Activated CD8-positive, alpha-beta memory T cell treated with anti-CD3 and anti-CD28 coated beads for 4 hours (primary cell): Measurements from ENCODE around the gene EFCAB7.
A peak's percentile ranks its signal among the peaks of the same experiment; 100 is the strongest.

Experiments used
- DNase-seq, 2 donors: peaks; one replicate each; pipeline ENCODE4 v3.0.0-alpha.2; 2020; ENCODE audit warnings: low read depth in 2 of 2

EFCAB7 gene, protein sequence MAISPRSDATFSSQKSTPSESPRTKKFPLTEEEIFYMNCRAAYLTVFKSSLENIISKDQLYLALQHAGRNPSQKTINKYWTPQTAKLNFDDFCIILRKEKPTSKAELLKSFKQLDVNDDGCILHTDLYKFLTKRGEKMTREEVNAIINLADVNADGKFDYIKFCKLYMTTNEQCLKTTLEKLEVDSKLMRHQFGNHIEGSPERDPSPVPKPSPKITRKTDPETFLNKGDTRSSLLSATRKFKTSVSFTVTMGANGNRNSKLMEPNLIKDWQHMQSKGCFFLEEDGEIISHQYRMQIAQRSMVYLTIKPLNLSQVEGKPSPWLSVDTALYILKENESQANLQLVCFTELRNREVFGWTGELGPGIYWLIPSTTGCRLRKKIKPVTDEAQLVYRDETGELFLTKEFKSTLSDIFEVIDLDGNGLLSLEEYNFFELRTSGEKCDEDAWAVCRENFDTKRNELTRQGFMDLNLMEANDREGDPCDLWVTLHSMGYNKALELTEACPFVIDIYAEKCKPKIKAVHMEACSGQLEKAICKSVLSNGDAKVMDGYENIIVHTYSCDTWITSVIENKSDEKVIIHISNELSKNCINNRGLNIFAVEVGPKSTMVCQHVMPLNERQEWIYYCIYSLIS

DNA sequence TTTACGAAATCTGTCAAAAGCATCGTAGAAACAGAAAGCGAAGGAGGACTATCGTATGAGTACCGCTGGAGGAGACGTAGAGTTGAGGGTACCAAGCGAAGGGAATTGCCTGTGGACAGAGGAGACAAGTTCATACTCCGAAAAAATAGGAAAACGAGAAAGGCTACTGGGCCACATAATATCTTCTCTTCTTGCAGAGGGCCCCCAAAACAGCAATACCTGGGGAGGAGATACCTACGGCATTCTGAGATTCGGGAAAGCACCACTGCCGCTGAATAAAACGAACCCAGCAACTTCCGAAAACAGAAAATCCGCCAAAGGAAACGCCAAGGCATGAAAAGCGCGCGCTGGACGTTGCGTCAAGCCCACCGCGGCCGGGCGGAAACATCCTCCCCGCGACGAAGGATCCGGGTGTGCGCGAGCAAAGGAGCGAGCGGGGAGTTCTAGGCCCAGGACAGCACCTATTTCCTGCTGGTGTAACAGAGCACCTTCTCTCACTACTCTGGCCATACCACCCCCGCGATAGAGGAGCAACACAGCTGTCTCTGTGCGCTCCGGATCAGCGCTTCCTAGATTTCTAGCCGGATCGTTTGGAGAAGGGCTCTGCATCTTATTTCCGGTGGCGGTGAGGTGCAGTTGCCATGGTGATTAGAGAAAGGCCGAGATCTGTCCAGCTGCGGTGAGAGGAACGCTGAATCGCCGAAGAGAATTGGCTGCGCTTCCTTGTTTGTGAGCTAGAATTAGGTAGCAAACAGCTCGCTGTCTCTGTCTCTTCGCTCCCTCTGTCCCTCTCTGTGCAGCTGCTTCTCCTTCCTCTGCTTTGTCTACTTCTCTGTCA is at the start of gene EFCAB7, which contains the start of gene ITGB3BP:
EFCAB7 (plus strand) TSS at position 635 of the 838 bp plus-strand sequence. CDS start 2,048 bp downstream, outside the sequence.
ITGB3BP (minus strand) TSS at position 335 of the 838 bp plus-strand sequence; CDS start at position 243, 92 bp downstream.
- DNase-seq: peak; percentile 50 to 62

DNA sequence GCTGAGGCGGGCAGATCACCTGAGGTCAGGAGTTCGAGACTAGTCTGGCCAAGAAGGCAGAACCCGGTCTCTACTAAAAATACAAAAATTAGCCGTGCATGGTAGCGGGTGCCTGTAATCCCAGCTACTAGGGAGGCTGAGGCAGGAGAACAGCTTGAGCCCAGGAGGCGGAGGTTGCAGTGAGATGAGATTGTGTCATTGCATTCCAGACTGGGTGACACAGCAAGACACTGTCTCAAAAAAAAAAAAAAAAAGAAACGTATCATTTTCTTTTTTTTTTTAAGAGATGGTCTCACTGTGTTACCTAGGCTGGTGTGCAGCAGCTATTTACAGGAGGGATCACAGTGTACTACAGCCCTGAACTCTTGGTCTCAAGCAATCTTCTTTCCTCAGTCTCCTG is 47.6 kb upstream of the EFCAB7 start:
- DNase-seq: no peak

DNA sequence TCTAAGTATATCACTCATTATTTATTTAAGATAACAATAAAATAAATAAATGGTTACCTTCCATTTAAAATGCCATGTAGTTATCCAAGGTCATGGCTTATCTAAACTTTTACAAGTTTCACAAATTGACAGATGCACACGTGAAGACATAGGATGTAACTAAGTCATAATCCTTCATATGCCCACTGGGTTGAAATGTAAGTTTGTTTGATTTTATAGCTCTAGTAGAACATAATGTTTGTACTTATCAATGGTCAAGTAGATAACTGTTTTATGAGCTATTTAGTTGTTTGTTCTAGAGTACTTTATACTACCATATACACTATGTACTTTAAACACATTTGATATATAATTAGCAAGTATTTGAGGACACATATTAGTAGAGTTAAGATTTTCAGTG is 43.3 kb upstream of the EFCAB7 start:
- no peak for DNase-seq

- no peak for DNase-seq
Measured at GRCh38 chr1:63486629-63487028, 36.7 kb upstream of the EFCAB7 start.

DNA sequence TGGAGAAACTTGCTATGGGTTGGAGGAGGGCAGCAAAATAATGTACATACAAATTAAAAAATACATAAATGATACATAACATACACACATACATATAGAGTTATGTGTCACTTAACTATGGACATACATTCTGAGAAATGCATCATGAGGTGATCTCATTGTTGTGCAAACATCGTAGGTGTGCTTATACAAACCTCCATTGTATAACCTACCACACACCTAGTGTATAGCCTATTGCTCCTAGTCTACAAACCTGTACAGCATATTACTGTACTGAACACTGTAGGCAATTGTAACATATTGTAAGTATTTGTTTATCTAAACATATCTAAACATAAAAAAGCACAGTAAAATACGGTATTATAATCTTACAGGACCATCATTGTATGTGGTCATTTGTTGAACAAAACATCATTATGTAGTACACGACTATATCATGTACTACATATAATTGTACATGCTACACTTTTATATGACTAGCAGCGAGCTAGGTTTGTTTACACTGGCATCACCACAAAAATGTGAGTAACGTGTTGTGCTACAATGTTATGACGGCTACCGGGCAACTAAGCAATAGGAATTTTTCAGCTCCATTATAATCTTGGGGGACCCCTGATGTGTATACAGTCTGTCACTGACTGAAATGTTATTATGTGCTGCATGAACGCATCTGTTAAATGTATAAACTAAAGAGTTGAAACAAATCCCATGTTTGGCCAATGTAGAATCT is 35.8 kb upstream of the EFCAB7 start:
- no peak for DNase-seq

GRCh38 chr1:63497577-63497976 is 25.7 kb upstream of the EFCAB7 start:
- DNase-seq: no peak

GRCh38 chr1:63498106-63498505 is 25.2 kb upstream of the EFCAB7 start:
- no peak for DNase-seq

GRCh38 chr1:63501256-63501655 is 22.1 kb upstream of the EFCAB7 start:
- no peak for DNase-seq

DNA sequence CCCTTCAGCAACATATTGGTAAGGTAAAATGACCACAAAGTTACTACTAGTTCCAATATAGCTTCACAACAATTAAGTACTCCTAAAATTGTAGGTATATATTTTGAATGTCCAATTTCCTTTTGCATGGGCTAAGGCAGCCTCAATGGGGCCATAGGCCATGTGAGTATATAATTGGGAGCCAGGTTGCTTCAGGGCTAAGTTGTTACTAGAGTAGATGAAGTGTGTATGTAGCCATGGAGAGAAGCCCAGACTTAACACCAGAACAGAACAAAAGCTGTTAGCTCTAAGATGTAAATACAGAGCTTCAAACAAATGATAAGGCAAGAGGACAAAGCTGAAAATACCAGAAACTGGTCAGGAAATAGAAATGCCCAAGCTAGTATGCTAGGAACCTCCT is 16.5 kb upstream of the EFCAB7 start:
- DNase-seq: no peak

DNA sequence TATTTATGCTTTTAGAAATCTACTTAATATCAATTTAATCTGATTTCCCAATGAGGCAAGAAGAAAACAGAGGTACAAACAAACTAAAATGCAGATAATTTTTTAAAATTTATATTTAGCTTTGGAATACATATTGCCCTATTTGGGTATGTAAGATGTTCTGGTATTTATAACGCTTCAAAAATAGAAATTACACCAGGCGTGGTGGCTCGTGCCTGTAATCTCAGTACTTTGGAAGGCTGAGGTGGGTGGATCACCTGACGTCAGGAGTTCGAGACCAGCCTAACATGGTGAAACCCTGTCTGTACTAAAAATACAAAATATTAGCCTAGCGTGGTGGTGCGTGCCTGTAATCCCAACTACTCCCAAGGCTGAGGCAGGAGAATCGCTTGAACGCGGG is 13.6 kb upstream of the EFCAB7 start:
- DNase-seq: no peak

DNA sequence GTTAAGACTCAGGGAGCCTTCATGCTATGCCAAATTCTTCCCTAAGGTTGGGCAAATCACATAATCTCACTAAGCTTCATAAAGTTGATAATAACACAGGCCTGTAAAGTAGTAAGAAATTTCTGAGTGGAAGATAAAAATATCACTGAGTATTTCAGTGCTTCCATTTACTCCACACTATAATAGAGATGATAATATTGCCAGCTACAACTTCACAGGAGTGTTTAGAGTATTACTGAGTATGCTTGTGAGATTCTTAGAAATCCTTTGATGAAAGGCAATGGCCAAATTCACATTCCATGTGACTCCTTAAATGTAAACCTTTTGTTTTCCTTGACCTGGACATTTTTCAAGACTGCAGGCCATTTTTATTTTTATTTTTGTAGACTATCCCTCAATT is 10.7 kb upstream of the EFCAB7 start:
- DNase-seq: no peak

DNA sequence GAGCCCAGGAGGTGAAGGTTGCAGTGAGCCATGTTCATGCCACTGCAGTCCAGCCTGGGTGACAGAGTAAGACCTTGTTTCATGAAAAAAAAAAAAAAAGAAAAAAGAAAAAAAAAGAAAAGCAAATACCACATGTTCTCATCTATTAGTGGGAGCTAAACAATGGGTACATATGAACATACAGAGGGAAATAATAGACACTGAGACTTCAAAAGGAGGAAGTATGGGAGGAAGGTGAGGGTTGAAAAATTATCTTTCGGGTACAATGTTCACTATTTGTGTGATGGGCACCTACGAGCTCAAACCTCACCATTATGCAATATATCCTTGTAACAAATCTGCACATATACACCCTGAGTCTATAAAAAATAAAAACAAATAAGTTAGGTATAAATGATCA is 6.7 kb upstream of the EFCAB7 start:
- DNase-seq: no peak

GRCh38 chr1:63523738-63524137 is 413 bp downstream of the EFCAB7 start:
- no peak for DNase-seq

DNA sequence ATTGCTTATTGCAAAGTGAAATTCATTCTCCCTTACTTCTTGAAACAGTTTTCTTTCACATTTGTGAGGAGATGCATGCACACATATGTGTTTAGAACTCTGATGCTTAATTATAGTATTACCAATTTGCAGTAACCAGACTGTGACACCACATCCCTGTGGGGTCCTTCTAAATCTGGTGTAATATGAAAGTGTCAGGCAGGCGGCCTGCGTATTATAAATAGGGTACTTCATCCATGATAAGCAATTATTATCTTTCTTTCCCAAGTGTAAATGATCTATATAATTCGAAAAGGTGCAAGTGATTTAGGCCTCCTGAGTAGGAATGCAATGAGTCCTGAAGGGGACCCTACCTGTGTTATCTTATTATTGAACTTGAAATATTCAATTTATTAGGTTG is 876 bp downstream of the EFCAB7 start:
- no peak for DNase-seq

GRCh38 chr1:63532727-63533126 is 9.4 kb downstream of the EFCAB7 start:
- no peak for DNase-seq

GRCh38 chr1:63533931-63534330 is 10.6 kb downstream of the EFCAB7 start:
- DNase-seq: no peak

GRCh38 chr1:63534406-63534805 is 11.1 kb downstream of the EFCAB7 start:
- DNase-seq: no peak

DNA sequence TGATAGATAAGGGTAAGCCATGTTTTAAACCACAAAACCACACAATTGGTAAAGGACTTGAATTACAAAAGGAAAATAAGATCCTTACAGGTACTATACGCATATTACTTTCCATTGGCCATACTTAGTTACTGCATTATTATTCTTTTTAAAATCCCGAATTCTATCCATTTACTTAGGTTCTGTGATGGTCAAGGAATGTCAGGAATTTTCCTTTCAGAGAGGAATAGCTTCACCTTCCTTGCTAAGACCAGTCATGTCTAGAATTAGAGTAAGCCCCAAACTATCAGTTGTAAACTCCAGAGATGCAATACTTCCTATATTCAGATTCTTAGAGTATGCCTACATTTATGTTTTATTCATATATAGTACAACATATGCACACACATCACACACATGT is 13.7 kb downstream of the EFCAB7 start:
- no peak for DNase-seq

GRCh38 chr1:63537940-63538339 is 14.6 kb downstream of the EFCAB7 start:
- DNase-seq: no peak

DNA sequence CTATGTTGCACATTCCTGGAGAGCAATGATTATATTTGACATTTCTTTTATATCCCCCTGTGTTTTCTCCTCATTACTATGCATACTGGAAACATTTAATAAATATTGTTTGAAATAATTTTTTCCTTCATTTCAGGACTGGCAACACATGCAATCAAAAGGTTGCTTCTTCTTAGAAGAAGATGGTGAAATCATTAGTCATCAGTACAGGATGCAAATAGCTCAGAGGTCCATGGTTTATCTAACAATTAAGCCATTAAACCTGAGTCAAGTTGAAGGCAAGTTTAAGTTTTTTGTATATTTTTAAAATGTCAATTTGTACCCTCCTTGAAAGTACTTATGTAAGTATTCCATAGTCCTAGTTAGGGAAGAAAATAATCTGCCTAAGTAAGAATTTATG is 22.5 kb downstream of the EFCAB7 start:
- no peak for DNase-seq

GRCh38 chr1:63547621-63548294 is 24.4 kb downstream of the EFCAB7 start:
- no peak for DNase-seq
